HUES48 (cell line): ENCODE data around the gene PROSER2.

Experiments used
- H3K27ac ChIP-seq: one replicate; pipeline ENCODE4 v1.7.0; 2013; ENCODE audit warnings: low read depth, low read length, inconsistent platforms
- H3K27me3 ChIP-seq: 2 replicates; pipeline ENCODE4 v1.6.1; 2013; ENCODE audit warnings: mild to moderate bottlenecking, low read length; ENCODE audit not compliant: control insufficient read depth, insufficient read depth
- H3K36me3 ChIP-seq: 2 replicates; pipeline ENCODE4 v1.6.1; 2013; ENCODE audit warnings: low read length; ENCODE audit not compliant: control insufficient read depth, insufficient read depth
- H3K4me1 ChIP-seq: 2 replicates; pipeline ENCODE4 v1.6.1; 2013; ENCODE audit warnings: mild to moderate bottlenecking, low read length; ENCODE audit not compliant: control insufficient read depth, insufficient read depth
- H3K4me3 ChIP-seq: 2 replicates; pipeline ENCODE4 v1.5.1; 2013; ENCODE audit warnings: mild to moderate bottlenecking, low read depth, low read length
- H3K9ac ChIP-seq: 2 replicates; pipeline ENCODE4 v1.6.1; 2013; ENCODE audit warnings: mild to moderate bottlenecking, low read depth, low read length, moderate library complexity
- H3K9me3 ChIP-seq: 2 replicates; pipeline ENCODE4 v1.6.1; 2013; ENCODE audit warnings: low read length; ENCODE audit not compliant: control insufficient read depth, insufficient read depth

The PROSER2 gene

GRCh38 chr10:11899067-11899876, 76.1 kb downstream of the PROSER2 start:
- Histone ChIP-seq H3K27ac (no peak overlapping the region), H3K27me3 (no peaks in the 10 kb centered on the region), H3K4me3 (no peak overlapping the region), H3K9ac (no peak overlapping the region), H3K4me1 (peaks cover 6% of the 10 kb centered on the region; the same call in 1 of the 2 replicates), H3K36me3 (no peaks in the 10 kb centered on the region), H3K9me3 (no peaks in the 10 kb centered on the region)

GRCh38 chr10:11901036-11901301, 77.8 kb downstream of the PROSER2 start:
- Histone ChIP-seq H3K9ac (no peak overlapping the region), H3K4me1 (peaks cover 6% of the 10 kb centered on the region; the same call in 1 of the 2 replicates), H3K4me3 (no peak overlapping the region), H3K36me3 (no peaks in the 10 kb centered on the region), H3K27ac (no peak overlapping the region), H3K9me3 (no peaks in the 10 kb centered on the region), H3K27me3 (no peaks in the 10 kb centered on the region)

GRCh38 chr10:11901454-11901832, 78.3 kb downstream of the PROSER2 start:
- no peaks in the 10 kb centered on the region for H3K9me3 ChIP-seq
- H3K27ac ChIP-seq: no peak overlapping the region
- no peaks in the 10 kb centered on the region for H3K27me3 ChIP-seq
- no peaks in the 10 kb centered on the region for H3K36me3 ChIP-seq
- H3K4me1 ChIP-seq: peaks cover 6% of the 10 kb centered on the region; the same call in 1 of the 2 replicates
- H3K9ac ChIP-seq: no peak overlapping the region
- no peak overlapping the region for H3K4me3 ChIP-seq

- Histone ChIP-seq H3K9ac (no peak overlapping the region), H3K27ac (no peak overlapping the region), H3K4me1 (peaks cover 6% of the 10 kb centered on the region; the same call in 1 of the 2 replicates)
Observed at GRCh38 chr10:11901833-11902475, 78.8 kb downstream of the PROSER2 start.

GRCh38 chr10:11902646-11903045, 79.5 kb downstream of the PROSER2 start:
- Histone ChIP-seq H3K27me3 (no peaks in the 10 kb centered on the region), H3K36me3 (no peaks in the 10 kb centered on the region), H3K27ac (no peak overlapping the region), H3K4me1 (peaks cover 6% of the 10 kb centered on the region; the same call in 1 of the 2 replicates), H3K4me3 (no peak overlapping the region), H3K9ac (no peak overlapping the region), H3K9me3 (no peaks in the 10 kb centered on the region)

More at GRCh38 chr10:11901833-11902475, 78.8 kb downstream of the PROSER2 start:
- Histone ChIP-seq H3K27me3 (no peaks in the 10 kb centered on the region), H3K36me3 (no peaks in the 10 kb centered on the region), H3K9me3 (no peaks in the 10 kb centered on the region), H3K4me3 (no peak overlapping the region)

GRCh38 chr10:11906714-11907113, 83.6 kb downstream of the PROSER2 start:
- Histone ChIP-seq H3K4me3 (no peak overlapping the region), H3K9me3 (no peaks in the 10 kb centered on the region), H3K27ac (no peak overlapping the region)

GRCh38 chr10:11907914-11908313, 84.8 kb downstream of the PROSER2 start:
- no peak overlapping the region for H3K4me3 ChIP-seq
- no peaks in the 10 kb centered on the region for H3K9me3 ChIP-seq
- H3K9ac ChIP-seq: no peak overlapping the region
- no peak overlapping the region for H3K27ac ChIP-seq
- peaks cover 2% of the 10 kb centered on the region; the same call in 1 of the 2 replicates for H3K4me1 ChIP-seq
- no peaks in the 10 kb centered on the region for H3K36me3 ChIP-seq
- no peaks in the 10 kb centered on the region for H3K27me3 ChIP-seq

More at GRCh38 chr10:11906714-11907113, 83.6 kb downstream of the PROSER2 start:
- H3K36me3 ChIP-seq: no peaks in the 10 kb centered on the region
- H3K4me1 ChIP-seq: peaks cover 2% of the 10 kb centered on the region; the same call in 1 of the 2 replicates
- H3K27me3 ChIP-seq: no peaks in the 10 kb centered on the region
- no peak overlapping the region for H3K9ac ChIP-seq

- H3K4me3 ChIP-seq: no peak overlapping the region
- no peaks in the 10 kb centered on the region for H3K36me3 ChIP-seq
- H3K4me1 ChIP-seq: peaks cover 8% of the 10 kb centered on the region; the same call in 1 of the 2 replicates
- no peak overlapping the region for H3K27ac ChIP-seq
- no peak overlapping the region for H3K9ac ChIP-seq
- H3K27me3 ChIP-seq: no peaks in the 10 kb centered on the region
- no peaks in the 10 kb centered on the region for H3K9me3 ChIP-seq
Observed at GRCh38 chr10:11908536-11908935, 85.4 kb downstream of the PROSER2 start.

GRCh38 chr10:11908991-11909390, 85.8 kb downstream of the PROSER2 start:
- Histone ChIP-seq H3K27me3 (no peaks in the 10 kb centered on the region), H3K9ac (no peak overlapping the region), H3K36me3 (no peaks in the 10 kb centered on the region), H3K4me3 (no peak overlapping the region), H3K4me1 (peaks cover 8% of the 10 kb centered on the region; the same call in 1 of the 2 replicates), H3K27ac (no peak overlapping the region), H3K9me3 (no peaks in the 10 kb centered on the region)

GRCh38 chr10:11909618-11910017, 86.5 kb downstream of the PROSER2 start:
- no peak overlapping the region for H3K9ac ChIP-seq
- no peaks in the 10 kb centered on the region for H3K9me3 ChIP-seq
- H3K27me3 ChIP-seq: no peaks in the 10 kb centered on the region
- peaks cover 8% of the 10 kb centered on the region; the same call in 1 of the 2 replicates for H3K4me1 ChIP-seq
- no peak overlapping the region for H3K4me3 ChIP-seq
- H3K36me3 ChIP-seq: no peaks in the 10 kb centered on the region
- H3K27ac ChIP-seq: no peak overlapping the region

GRCh38 chr10:11910102-11910501, 86.9 kb downstream of the PROSER2 start:
- Histone ChIP-seq H3K27ac (no peak overlapping the region), H3K4me1 (peaks cover 8% of the 10 kb centered on the region; the same call in 1 of the 2 replicates), H3K27me3 (no peaks in the 10 kb centered on the region), H3K9ac (no peak overlapping the region), H3K9me3 (no peaks in the 10 kb centered on the region), H3K36me3 (no peaks in the 10 kb centered on the region), H3K4me3 (no peak overlapping the region)
